ENCODE results near the gene SCD5.
A peak's percentile ranks its signal among the peaks of the same experiment; 100 is the strongest.

The SCD5 gene

GRCh38 chr4:82681754-82682153 lies 116.8 kb downstream of the SCD5 start:
- no peak for DNase-seq

- no peak for DNase-seq
Observed at GRCh38 chr4:82680834-82681233, 117.8 kb downstream of the SCD5 start.

GRCh38 chr4:82679531-82679930 lies 119.1 kb downstream of the SCD5 start:
- no peak for DNase-seq

- no peak for DNase-seq
Observed at GRCh38 chr4:82678051-82678450, 120.5 kb downstream of the SCD5 start.

- no peak for DNase-seq
Observed at GRCh38 chr4:82677327-82677726, 121.3 kb downstream of the SCD5 start.

GRCh38 chr4:82667761-82668480 lies 130.7 kb downstream of the SCD5 start:
- DNase-seq, result no peak

- DNase-seq, result no peak
Observed at GRCh38 chr4:82666970-82667665, 131.5 kb downstream of the SCD5 start.

- DNase-seq, result no peak
Observed at GRCh38 chr4:82661181-82661992, 137.2 kb downstream of the SCD5 start.

GRCh38 chr4:82652062-82652461 lies 146.5 kb downstream of the SCD5 start:
- DNase-seq, result no peak

- no peak for DNase-seq
Observed at GRCh38 chr4:82650868-82651267, 147.7 kb downstream of the SCD5 start.

- no peak for DNase-seq
Observed at GRCh38 chr4:82648356-82648755, 150.2 kb downstream of the SCD5 start.

GRCh38 chr4:82645936-82646565 lies 152.5 kb downstream of the SCD5 start:
- no peak for DNase-seq

GRCh38 chr4:82644734-82645126 lies 153.9 kb downstream of the SCD5 start:
- DNase-seq, result no peak

GRCh38 chr4:82643994-82644733 lies 154.4 kb downstream of the SCD5 start:
- no peak for DNase-seq

- DNase-seq, result no peak
Observed at GRCh38 chr4:82642331-82642730, 156.3 kb downstream of the SCD5 start.

GRCh38 chr4:82640540-82640939 lies 158.1 kb downstream of the SCD5 start:
- DNase-seq, result no peak

GRCh38 chr4:82639971-82640370 lies 158.6 kb downstream of the SCD5 start:
- peak; percentile 16 for DNase-seq

- DNase-seq, result no peak
Observed at GRCh38 chr4:82638479-82638878, 160.1 kb downstream of the SCD5 start.

- DNase-seq, result no peak
Observed at GRCh38 chr4:82630079-82630478, 168.5 kb downstream of the SCD5 start.

- DNase-seq, result peak; percentile 74
Observed at GRCh38 chr4:82629238-82630000, 169.2 kb downstream of the SCD5 start.

GRCh38 chr4:82626251-82626868 lies 172.2 kb downstream of the SCD5 start:
- no peak for DNase-seq
